ENCODE results near the gene PCGF2. TPM values are rescaled to one million over a fixed set of nuclear protein-coding genes. Genes with fewer than 3 reads are reported as not detected.

Gene PCGF2
- total RNA-seq: 2.8 and 3.1 TPM in 2 replicates

GRCh38 chr17:38748149-38748891 lies at the start of gene PCGF2:
PCGF2 (minus strand) TSS chr17:38748336; CDS start chr17:38740402, 7,934 bp downstream.

GRCh38 chr17:38752308-38753070 lies 4.4 kb upstream of the PCGF2 start, which contains the start of gene PSMB3:
PSMB3 (plus strand) TSS chr17:38752741; CDS start chr17:38752827, 86 bp downstream.

GRCh38 chr17:38729886-38730525 lies 18.1 kb downstream of the PCGF2 start, which contains the start of gene CISD3:
CISD3 (plus strand) TSS chr17:38730341; CDS start chr17:38730359, 18 bp downstream.

GRCh38 chr17:38704606-38705522 lies 43.3 kb downstream of the PCGF2 start, which contains the start of gene MLLT6:
MLLT6 (plus strand) TSS chr17:38705273; CDS start chr17:38705633, 360 bp downstream.

Other genes starting within 250 kb of the PCGF2 start
- gene SRCIN1, start 142.4 kb downstream of the PCGF2 start, total RNA-seq: not detected in 2 replicates
- 0.43 and 0.83 TPM in 2 replicates for gene EPOP, start 73.4 kb downstream of the PCGF2 start, total RNA-seq
- 15.8 and 27.6 TPM in 2 replicates for gene MLLT6, start 43.1 kb downstream of the PCGF2 start, total RNA-seq
- gene CISD3, start 18.0 kb downstream of the PCGF2 start, total RNA-seq: 3.1 and 4.7 TPM in 2 replicates
- 365 and 434 TPM in 2 replicates for gene PSMB3, start 4.4 kb upstream of the PCGF2 start, total RNA-seq
- gene PIP4K2B, start 51.2 kb upstream of the PCGF2 start, total RNA-seq: 26.6 and 41.3 TPM in 2 replicates
- gene CWC25, start 77.0 kb upstream of the PCGF2 start, total RNA-seq: 7.4 and 10.4 TPM in 2 replicates
- gene RPL23, start 105.4 kb upstream of the PCGF2 start, total RNA-seq: 3,070 and 3,076 TPM in 2 replicates
- gene LASP1, start 121.7 kb upstream of the PCGF2 start, total RNA-seq: 60.3 and 71.7 TPM in 2 replicates
- gene FBXO47, start 219.1 kb upstream of the PCGF2 start, total RNA-seq: under 0.01 TPM in 1 of 2 replicates, not detected in the other